Uterus (tissue), 2 donors: Measurements from ENCODE around the gene PDIA3.

ENCODE experiments used
- POLR2A ChIP-seq, 2 donors: fragments of 450-650 bp; IDR thresholded peaks; one replicate each; pipeline ENCODE4 v1.6.1; 2016; ENCODE audit warnings: antibody characterized with exemption in 2 of 2, mild to moderate bottlenecking in 1 of 2, moderate library complexity in 1 of 2
- TF ChIP-seq, protein P1 (sequence below), 4 experiments: fragments of 200-600 bp in 2 of 4; fragments of 450-650 bp in 2 of 4; sonication (generic) in 2 of 4; IDR thresholded peaks; one replicate each; pipeline ENCODE4 v1.5.1; 2016 to 2019; ENCODE audit warnings: antibody characterized with exemption in 4 of 4, mild to moderate bottlenecking in 2 of 4, moderate library complexity in 1 of 4

DNA sequence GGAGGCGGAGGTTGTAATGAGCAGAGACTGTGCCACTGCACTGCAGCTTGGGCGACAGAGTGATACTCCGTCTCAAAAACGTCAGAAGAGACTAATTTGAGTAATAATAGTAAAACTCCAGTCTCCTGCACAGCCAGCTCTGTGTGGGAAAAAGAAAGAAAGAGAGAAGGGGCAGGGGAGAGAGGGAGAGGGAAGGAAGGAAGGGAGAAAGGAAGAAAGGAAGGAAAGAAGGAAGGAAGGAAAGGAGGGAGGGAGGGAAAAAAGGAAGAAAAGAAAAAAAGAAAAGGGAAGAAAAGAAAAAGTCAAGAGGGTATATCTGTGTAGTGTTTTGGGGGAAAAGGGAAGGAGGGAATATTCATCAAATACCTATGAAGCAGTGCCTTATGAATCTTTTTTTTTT lies 23.1 kb upstream of the PDIA3 start:
- TF ChIP-seq, protein P1, sequence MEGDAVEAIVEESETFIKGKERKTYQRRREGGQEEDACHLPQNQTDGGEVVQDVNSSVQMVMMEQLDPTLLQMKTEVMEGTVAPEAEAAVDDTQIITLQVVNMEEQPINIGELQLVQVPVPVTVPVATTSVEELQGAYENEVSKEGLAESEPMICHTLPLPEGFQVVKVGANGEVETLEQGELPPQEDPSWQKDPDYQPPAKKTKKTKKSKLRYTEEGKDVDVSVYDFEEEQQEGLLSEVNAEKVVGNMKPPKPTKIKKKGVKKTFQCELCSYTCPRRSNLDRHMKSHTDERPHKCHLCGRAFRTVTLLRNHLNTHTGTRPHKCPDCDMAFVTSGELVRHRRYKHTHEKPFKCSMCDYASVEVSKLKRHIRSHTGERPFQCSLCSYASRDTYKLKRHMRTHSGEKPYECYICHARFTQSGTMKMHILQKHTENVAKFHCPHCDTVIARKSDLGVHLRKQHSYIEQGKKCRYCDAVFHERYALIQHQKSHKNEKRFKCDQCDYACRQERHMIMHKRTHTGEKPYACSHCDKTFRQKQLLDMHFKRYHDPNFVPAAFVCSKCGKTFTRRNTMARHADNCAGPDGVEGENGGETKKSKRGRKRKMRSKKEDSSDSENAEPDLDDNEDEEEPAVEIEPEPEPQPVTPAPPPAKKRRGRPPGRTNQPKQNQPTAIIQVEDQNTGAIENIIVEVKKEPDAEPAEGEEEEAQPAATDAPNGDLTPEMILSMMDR (IDR thresholded peaks at IDR 0.05) = no peak
- no peak for TF ChIP-seq POLR2A (IDR thresholded peaks at IDR 0.05)
